GM12801 (cell line): ENCODE measurements around the gene DLG5.

Source experiments
- TF ChIP-seq, protein P1 (sequence below): IDR thresholded peaks from one replicate; pipeline ENCODE4 v1.5.1; 2011; ENCODE audit warnings: control low read depth; ENCODE audit not compliant: insufficient read length; ENCODE audit errors: extremely low read depth

DLG5 gene

GRCh38 chr10:77943121-77943901 lies 16.8 kb upstream of the DLG5 start:
- TF ChIP-seq, protein P1, sequence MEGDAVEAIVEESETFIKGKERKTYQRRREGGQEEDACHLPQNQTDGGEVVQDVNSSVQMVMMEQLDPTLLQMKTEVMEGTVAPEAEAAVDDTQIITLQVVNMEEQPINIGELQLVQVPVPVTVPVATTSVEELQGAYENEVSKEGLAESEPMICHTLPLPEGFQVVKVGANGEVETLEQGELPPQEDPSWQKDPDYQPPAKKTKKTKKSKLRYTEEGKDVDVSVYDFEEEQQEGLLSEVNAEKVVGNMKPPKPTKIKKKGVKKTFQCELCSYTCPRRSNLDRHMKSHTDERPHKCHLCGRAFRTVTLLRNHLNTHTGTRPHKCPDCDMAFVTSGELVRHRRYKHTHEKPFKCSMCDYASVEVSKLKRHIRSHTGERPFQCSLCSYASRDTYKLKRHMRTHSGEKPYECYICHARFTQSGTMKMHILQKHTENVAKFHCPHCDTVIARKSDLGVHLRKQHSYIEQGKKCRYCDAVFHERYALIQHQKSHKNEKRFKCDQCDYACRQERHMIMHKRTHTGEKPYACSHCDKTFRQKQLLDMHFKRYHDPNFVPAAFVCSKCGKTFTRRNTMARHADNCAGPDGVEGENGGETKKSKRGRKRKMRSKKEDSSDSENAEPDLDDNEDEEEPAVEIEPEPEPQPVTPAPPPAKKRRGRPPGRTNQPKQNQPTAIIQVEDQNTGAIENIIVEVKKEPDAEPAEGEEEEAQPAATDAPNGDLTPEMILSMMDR: no peak

DNA sequence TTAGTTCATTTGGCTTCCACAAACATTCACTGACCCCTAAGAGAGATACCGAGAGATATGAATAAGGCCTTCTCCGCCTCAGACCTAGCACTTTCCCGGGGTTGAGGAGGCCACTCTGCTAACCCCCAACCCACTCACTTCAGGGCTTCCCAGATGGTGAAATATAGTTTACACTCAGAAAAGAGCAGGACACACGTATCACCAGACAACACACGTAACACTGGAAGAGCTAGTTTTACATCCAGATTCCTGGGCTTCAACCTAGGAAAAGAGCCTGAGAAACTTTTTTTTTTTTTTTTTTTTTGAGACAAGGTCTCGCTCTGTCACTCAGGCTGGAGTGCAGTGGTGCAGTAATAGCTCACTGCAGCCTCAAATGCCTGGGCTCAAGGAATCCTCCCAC lies 15.2 kb upstream of the DLG5 start:
- TF ChIP-seq, protein P1: no peak

DNA sequence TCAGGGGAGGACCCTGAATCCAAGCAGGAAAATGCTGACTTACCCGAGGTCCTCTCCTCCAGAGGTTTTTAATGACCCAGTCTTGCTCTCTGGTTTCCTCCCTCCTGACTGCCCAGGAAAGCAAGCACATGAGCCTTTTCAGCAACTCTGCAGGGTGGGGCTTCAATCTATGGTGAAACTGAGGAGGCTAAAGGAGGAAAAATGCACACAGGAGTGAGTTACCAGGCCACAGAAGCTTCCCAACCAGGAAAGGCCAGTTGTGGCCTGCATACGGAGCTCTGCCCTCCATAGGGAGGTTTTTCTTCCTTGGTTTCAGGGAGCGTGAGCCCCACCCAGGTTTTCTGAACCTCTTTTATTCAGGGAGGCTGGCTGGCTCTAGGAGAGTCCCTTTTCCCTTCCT lies 14.1 kb upstream of the DLG5 start:
- TF ChIP-seq, protein P1: no peak

DNA sequence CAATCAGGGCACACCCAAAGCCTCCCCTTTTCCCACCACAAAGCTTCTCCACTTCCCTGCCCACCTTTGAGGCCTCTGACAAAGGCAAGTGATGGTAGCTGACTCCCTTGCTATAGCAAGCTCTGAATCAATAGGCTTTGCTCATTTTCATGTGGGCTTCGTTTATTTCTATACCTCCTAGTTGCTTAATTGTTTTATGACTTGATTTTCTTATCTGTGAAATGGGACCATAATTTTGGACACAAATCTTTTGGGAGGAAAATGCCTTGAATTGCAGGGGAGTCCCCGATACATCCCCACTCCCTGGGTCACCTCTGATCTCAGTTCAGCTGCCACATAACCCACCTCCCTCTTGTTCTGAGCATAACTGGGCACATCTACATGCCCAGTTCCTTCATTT lies 13.7 kb upstream of the DLG5 start:
- TF ChIP-seq, protein P1: no peak

DNA sequence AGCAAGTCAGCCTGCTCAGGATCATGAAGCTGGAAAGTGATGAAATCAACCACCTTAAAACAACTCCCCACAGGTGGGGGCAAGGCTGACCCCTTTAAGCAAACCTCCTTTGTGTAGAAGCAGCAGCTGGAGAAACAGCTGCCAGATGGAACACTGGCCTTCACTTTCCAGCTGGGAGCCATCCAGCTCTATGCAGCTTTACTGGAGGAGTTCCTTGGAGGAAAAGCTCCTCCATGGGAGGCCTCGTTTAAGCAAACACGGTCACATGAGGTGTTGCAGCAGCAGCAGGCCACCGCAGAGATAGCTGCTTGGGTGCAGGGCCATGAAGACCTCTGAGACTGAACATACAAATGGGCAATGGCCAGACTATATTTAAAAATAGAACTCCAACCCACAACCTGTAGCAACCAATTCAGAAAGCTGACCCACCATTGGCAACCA lies 13.0 kb upstream of the DLG5 start:
- TF ChIP-seq, protein P1: no peak

- TF ChIP-seq, protein P1: no peak
Measured at GRCh38 chr10:77936697-77937567, 10.4 kb upstream of the DLG5 start.

DNA sequence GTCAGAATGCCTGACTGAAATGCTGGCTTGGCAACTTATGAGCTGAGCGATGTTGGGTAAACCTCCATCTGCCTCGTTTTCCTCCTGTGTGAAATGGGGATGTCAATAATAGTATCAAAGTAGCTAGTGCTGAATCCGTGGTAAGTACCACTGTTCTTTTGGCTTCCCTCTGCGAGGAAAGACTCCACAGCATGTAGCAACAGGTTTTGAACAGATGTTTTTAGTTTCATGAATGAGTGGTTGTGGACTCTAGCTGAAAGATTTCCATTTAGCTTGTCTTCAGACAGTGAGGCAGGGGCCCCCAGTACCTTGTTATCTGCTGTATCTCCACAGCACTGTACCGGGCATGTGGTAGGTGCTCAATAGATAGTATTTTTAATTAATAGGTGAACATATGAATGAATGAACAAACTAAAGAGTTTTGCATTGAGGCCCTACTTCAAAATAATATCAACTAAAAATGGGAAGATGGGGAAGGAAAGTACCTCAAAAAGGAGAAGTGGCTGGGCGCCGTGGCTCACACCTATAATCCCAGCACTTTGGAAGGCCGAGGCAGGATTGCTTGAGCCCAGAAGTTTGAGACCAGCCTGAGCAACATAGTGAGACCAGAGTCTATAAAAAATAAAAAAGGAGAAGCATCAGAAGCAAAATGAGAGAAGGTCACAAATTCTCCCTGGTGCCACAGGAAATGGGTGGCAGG lies 5.6 kb upstream of the DLG5 start:
- TF ChIP-seq, protein P1: no peak
